KBM-7 (cell line): Measurements from ENCODE around the gene OR11A1.
"Not testable (repeated sequence)": the region's sequence is repeated elsewhere in the genome, so short reads cannot be mapped to it uniquely, and the experiment has no call there.

Experiments used
- DNase-seq: peaks from one replicate; pipeline ENCODE4 v3.0.0-alpha.2; 2015
- in situ Hi-C: fragments of 300-500 bp; cut with MboI; formaldehyde crosslinking; loops from 2 replicates; pipeline ENCODE4 v1.14.3; 2020; ENCODE audit warnings: low sequenced_read_pairs, low pct_unique_long_range_greater_than_20kb, mixed read lengths

Gene OR11A1

GRCh38 chr6:29483735-29484134, 26.9 kb upstream of the OR11A1 start:
- no peak for DNase-seq
- in situ Hi-C loops = no loop called here

- DNase-seq = no peak
- in situ Hi-C loops = no loop called here
Measured at GRCh38 chr6:29483186-29483585, 26.3 kb upstream of the OR11A1 start.

GRCh38 chr6:29479560-29479959, 22.7 kb upstream of the OR11A1 start:
- no peak for DNase-seq
- in situ Hi-C loops = no loop called here

- in situ Hi-C loops = no loop called here
- no peak for DNase-seq
Measured at GRCh38 chr6:29478740-29479139, 21.9 kb upstream of the OR11A1 start.

GRCh38 chr6:29477923-29478450, 21.1 kb upstream of the OR11A1 start:
- in situ Hi-C loops = no loop called here
- DNase-seq = no peak

GRCh38 chr6:29474996-29475395, 18.1 kb upstream of the OR11A1 start:
- in situ Hi-C loops = no loop called here
- no peak for DNase-seq

GRCh38 chr6:29466241-29466640, 9.4 kb upstream of the OR11A1 start:
- no peak for DNase-seq
- in situ Hi-C loops = no loop called here

GRCh38 chr6:29465801-29466200, 8.9 kb upstream of the OR11A1 start:
- in situ Hi-C loops = no loop called here
- no peak for DNase-seq

GRCh38 chr6:29465279-29465678, 8.4 kb upstream of the OR11A1 start:
- no peak for DNase-seq
- in situ Hi-C loops = no loop called here

GRCh38 chr6:29462022-29462421, 5.2 kb upstream of the OR11A1 start:
- no peak for DNase-seq
- in situ Hi-C loops = no loop called here

GRCh38 chr6:29461021-29461814, 4.3 kb upstream of the OR11A1 start:
- in situ Hi-C loops = no loop called here
- no peak for DNase-seq

- in situ Hi-C loops = no loop called here
- DNase-seq = no peak
Measured at GRCh38 chr6:29451471-29452193, 5.2 kb downstream of the OR11A1 start.

- DNase-seq = no peak
- in situ Hi-C loops = no loop called here
Measured at GRCh38 chr6:29447670-29448069, 9.2 kb downstream of the OR11A1 start.

GRCh38 chr6:29444031-29444430, 12.8 kb downstream of the OR11A1 start:
- DNase-seq, in situ Hi-C loops: not testable (repeated sequence)

GRCh38 chr6:29442719-29443118, 14.2 kb downstream of the OR11A1 start:
- in situ Hi-C loops = no loop called here

GRCh38 chr6:29439006-29439405, 17.9 kb downstream of the OR11A1 start, which contains the start of gene OR10C1:
Gene OR10C1, plus strand, starts transcription at chr6:29439306. Its CDS starts 710 bp downstream, at chr6:29440016.
- in situ Hi-C loops = no loop called here
- DNase-seq = no peak

More at GRCh38 chr6:29442719-29443118, 14.2 kb downstream of the OR11A1 start:
- no peak for DNase-seq

- DNase-seq, in situ Hi-C loops: not testable (repeated sequence)
Measured at GRCh38 chr6:29436730-29437129, 20.1 kb downstream of the OR11A1 start.

GRCh38 chr6:29426654-29427053, 30.2 kb downstream of the OR11A1 start:
- no peak for DNase-seq
- in situ Hi-C loops = no loop called here

- in situ Hi-C loops = no loop called here
- no peak for DNase-seq
Measured at GRCh38 chr6:29425075-29425474, 31.8 kb downstream of the OR11A1 start.

- in situ Hi-C loops = no loop called here
- peak; percentile 3 for DNase-seq
Measured at GRCh38 chr6:29424575-29424974, 32.3 kb downstream of the OR11A1 start.
